ENCODE results near the gene RAN. TPM values are rescaled to one million over a fixed set of nuclear protein-coding genes. Genes with fewer than 3 reads are reported as not detected.

RAN gene
- total RNA-seq, 1 experiment from 2014 or later: 579 TPM

Other genes with a start within 250 kb of the RAN start
- 0.47 and 0.81 TPM in 2 replicates for gene RIMBP2, start 155.8 kb upstream of the RAN start, total RNA-seq (2014; rRNA removed; shearing (Covaris generic))
- gene STX2, start 32.8 kb upstream of the RAN start, total RNA-seq (2014; rRNA removed; shearing (Covaris generic)): 17.8 and 29.2 TPM in 2 replicates
- gene ADGRD1, start 81.8 kb downstream of the RAN start, total RNA-seq (2014; rRNA removed; shearing (Covaris generic)): not detected in 2 replicates